Skin epidermis (tissue), 12 donors: ENCODE data around the gene SLC6A18.
"Not testable (repeated sequence)": the region's sequence is repeated elsewhere in the genome, so short reads cannot be mapped to it uniquely, and the experiment has no call there.

Experiments
- H3K27ac ChIP-seq, 21 experiments: fragments of 200-600 bp; sonication (generic) in 11 of 21; one replicate each; pipeline ENCODE4 v1.5.0; 2020; ENCODE audit warnings: mild to moderate bottlenecking in 3 of 21, inconsistent platforms in 2 of 21, moderate library complexity in 2 of 21
- H3K4me3 ChIP-seq, 7 experiments: fragments of 200-600 bp; sonication (generic) in 2 of 7; one replicate each; pipeline ENCODE4 v1.5.0; 2020; ENCODE audit warnings: inconsistent platforms in 2 of 7, mild to moderate bottlenecking in 2 of 7, moderate library complexity in 1 of 7

The SLC6A18 gene

DNA sequence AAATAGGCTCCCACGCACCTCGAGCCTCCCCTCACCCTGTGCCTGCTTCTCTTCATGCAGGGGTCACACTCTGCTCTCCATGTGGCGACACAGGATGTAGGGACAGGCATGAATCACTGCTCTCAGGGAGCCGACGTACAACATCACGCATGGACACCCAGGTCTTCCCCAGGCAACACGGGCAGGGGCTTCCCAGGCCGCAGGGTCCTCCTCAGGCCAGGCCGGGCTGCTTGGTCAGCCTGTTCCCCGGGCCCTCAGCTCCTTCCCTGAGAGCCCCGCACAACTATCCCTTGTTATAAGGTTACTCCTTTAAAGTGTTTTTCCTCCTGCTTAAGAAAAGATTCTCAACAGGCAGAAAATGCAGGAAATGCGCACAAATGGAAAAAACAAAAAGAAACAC lies 1.1 kb downstream of the SLC6A18 start:
- Histone ChIP-seq H3K4me3 (no peak overlapping the region), H3K27ac (no peak overlapping the region)

DNA sequence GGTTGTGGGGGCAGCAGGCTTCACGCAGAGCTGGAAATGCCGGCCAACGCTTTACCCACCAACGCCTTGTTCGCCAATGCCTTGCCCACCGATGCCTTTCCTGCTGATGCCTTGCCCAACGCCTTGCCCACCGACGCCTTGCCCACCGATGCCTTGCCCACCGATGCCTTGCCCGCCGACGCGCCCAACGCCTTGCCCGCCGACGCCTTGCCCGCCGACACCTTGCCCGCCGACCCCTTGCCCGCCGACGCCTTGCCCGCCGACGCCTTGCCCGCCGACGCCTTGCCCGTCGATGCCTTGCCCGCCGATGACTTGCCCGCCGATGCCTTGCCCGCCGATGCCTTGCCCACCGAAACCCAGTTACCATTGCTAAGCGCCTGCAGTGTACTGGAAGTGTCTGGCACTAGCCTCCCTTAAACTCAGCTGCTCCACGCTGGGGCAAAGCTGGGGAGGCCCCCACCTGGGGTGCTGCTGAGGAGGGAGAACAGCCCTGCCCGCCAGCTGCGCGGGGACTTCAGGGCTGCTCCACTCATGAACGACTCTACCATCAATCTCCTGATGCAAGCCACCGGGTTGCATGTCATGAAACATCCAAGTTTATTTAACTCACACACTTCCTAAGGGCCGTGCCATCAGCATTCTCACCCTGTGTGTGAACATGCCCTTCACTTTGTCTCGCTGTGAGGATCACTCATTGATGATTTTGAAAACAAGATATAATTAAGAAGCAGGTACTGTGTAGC lies 1.8 kb downstream of the SLC6A18 start:
- Histone ChIP-seq H3K4me3 (no peak overlapping the region), H3K27ac (no peak overlapping the region)

DNA sequence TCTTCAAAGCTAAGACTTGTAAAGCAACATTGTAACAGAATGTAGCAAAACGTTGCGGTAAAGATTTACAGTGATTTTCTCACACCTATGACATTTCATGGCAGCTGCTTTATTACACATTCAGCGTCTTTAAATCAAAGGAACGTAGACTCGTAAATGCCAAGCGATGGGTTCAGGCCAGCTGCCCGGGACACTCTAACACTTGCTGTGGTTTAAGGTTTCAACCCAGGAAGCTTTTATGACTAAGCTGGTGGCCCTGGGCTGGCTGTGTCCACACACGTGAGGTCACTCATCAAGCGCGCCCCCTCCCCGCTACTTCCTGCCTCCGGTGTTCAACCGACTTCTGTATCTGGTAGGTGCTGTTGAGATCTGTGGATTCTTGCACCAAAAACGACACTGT lies 2.5 kb downstream of the SLC6A18 start:
- H3K4me3 ChIP-seq = no peak overlapping the region
- H3K27ac ChIP-seq = no peak overlapping the region

DNA sequence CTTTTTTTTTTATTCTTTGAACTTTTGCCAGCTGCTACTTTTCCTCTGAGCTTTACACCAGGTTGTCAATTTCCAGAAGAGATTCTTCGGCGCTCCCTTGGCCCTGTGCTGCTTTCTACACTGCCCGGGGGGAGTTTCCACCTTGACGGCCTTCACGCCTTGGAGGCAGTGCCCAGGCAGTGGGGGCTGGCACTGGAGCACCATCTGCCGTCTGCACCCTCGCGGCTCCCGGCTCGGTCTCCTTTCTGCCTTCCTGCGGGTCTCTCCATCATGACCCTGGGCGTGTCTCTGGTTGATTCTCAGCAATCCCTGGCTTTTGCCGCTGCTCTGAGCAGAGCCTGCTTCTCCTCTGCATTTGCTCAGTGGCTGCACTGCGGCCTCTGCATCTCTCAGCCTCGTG lies 2.9 kb downstream of the SLC6A18 start:
- H3K27ac ChIP-seq = no peak overlapping the region
- H3K4me3 ChIP-seq = no peak overlapping the region

DNA sequence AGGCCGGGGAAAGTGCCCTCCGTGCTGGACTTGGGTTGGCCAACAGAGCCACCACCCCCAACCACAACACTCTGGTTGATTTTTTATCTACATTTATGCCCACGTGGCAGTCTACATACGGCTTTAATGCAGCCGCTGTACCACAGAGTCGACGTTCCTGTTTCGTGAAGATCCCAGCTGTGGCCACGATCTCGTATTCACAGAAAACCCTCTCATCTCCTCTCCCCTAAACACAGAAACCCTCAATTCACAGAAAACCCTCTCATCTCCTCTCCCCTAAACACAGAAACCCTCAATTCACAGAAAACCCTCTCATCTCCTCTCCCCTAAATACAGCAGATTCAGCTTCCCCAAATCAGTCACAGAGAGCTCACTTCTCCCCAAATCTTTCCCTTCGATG lies 3.8 kb downstream of the SLC6A18 start:
- not testable (repeated sequence) for H3K4me3 ChIP-seq, H3K27ac ChIP-seq

DNA sequence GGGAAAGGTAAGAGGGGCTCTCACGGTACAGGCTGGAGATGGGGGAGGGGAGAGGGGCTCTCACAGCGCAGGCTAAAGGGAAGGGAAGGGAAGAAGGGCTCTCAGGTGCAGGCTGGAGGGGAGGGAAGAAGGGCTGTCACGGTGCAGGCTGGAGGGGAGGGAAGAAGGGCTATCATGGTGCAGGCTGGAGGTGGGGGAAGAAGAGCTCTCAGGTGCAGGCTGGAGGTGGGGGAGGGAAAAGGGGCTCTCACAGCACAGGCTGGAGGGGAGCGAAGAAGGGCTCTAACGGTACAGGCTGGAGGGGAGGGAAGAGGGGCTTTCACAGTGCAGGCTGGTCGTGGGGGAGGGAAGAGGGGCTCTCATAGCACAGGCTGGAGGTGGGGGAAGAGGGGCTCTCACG lies 4.6 kb downstream of the SLC6A18 start:
- H3K27ac ChIP-seq = no peak overlapping the region
- no peak overlapping the region for H3K4me3 ChIP-seq

DNA sequence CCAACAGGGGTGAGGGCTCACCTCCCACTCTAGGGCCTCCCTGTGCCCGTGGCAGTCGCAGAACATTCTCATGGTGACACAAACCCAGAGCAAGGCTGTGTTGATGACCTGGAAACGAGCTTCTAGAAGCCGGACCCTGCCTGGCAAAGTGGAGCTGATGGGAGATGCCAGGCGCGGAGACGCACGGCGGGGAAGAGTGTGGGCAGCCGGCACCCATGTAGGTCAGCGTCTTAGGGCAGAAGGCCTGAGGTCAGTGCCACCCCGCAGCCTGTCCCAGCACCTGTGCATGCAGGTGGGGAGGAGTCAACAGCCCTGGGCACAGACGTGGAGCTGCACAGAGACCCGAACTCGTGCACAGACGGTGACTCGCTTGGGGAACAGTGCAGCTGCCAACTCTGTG lies 5.4 kb downstream of the SLC6A18 start:
- Histone ChIP-seq H3K4me3 (no peak overlapping the region), H3K27ac (no peak overlapping the region)

DNA sequence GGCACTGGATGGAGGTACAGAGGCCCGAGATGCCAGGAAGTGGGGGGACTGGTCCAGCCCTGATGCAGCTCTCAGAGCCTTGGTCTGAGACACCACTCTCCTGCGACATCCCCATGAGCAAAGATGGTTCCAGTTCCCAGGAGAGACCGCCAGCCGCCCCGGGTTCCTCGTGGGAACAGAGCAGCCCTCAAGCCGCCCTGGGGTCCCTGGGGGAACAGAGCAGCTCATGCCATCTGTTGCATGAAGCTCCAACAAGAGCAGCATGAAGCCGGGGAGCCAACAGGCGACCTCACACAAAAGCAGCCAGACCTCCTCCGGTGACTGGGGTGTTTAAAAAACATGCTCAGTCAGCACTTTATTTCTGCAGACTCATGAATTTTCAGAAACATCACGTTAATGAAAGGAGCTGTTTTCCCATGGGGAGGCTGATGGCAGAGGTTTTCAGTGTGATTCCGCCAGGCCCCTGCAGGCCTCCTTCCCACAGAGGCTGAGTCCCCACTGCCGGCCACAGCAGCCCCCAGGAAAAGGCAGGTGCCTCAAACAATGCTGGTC lies 6.2 kb downstream of the SLC6A18 start:
- Histone ChIP-seq H3K4me3 (no peak overlapping the region), H3K27ac (no peak overlapping the region)

DNA sequence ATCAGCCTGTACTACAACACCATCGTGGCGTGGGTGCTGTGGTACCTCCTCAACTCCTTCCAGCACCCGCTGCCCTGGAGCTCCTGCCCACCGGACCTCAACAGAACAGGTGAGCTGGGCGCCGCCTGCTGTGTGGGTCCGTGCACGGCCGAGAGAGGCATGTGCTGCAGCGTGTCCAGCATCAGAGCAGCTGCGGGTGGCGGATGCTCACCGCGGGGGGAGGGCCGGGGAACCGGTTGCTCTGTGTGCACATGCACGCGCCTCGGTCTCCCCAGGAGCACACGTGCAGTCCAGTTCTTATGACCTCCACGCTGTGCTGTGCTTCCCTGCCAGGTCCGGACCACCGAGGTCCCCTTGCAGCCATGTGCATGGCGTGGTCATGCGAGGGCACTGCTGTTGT lies 7.6 kb downstream of the SLC6A18 start:
- H3K4me3 ChIP-seq = no peak overlapping the region
- no peak overlapping the region for H3K27ac ChIP-seq

DNA sequence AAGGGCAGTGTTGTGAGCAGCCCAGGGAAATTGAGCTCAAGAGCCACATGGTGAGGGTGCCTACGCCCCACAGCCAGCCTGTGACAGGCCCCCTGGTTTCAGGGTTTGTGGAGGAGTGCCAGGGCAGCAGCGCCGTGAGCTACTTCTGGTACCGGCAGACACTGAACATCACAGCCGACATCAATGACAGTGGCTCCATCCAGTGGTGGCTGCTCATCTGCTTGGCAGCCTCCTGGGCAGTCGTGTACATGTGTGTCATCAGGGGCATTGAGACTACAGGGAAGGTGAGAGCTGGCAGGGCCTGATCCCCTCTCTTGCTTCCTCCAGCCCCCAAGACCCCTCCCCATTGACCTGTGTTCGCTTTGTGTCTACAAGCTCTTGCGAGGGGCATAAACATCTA lies 10.2 kb downstream of the SLC6A18 start:
- Histone ChIP-seq H3K27ac (no peak overlapping the region), H3K4me3 (no peak overlapping the region)

DNA sequence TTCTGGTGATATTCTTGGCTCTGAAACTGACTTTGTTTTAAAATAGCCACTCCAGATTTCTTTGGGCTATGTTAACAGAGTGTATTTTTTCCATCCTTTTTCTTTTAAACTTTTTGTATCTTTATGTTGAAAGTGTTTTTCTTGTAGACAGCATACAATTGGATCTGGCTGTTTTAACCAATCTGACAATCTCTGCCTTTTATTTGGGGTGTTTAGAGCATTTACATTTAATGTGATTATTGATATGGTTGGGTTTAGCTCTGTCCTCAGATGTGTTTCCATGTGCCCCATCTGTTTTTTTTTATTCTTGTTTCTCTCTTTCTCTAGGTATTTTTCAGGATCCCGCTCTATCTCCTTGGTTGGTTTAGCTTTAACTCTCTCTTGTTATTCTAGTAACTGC lies 10.7 kb downstream of the SLC6A18 start:
- Histone ChIP-seq H3K4me3 (no peak overlapping the region), H3K27ac (no peak overlapping the region)

DNA sequence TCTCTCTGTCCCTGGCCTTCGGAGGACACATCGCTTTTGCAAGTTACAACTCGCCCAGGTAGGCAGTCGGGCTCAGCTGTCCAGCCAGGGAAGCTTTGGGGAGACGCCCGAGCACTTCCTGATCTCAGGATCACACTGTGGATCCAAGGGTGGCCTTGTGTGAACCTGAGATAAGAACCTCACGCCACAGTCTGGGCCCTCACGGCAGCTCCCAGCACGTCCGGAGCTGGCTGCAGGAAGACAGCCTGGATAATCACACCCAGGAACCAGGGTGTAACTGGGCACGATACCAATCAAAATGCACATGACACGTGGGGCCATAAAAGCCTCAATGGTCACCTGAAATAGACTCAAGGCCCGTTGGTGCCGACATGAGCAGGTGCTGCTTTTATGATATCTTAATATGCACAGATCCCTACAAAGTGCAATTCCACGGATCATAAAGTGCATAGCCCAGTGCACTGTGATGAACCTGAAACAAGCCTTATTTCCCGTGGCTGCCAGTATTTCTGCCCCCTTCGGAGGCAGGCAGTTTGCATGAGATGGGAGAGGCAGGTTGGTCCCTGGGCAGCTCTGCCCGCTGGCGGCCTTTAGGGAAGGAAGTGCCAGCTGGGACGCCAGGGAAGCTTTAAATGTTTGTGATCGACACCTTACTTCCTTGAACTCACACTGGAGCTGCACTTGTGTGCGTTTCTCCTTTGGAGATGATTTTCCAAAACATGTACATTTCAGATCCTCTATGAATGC lies 14.5 kb downstream of the SLC6A18 start:
- no peak overlapping the region for H3K27ac ChIP-seq
- H3K4me3 ChIP-seq = no peak overlapping the region

DNA sequence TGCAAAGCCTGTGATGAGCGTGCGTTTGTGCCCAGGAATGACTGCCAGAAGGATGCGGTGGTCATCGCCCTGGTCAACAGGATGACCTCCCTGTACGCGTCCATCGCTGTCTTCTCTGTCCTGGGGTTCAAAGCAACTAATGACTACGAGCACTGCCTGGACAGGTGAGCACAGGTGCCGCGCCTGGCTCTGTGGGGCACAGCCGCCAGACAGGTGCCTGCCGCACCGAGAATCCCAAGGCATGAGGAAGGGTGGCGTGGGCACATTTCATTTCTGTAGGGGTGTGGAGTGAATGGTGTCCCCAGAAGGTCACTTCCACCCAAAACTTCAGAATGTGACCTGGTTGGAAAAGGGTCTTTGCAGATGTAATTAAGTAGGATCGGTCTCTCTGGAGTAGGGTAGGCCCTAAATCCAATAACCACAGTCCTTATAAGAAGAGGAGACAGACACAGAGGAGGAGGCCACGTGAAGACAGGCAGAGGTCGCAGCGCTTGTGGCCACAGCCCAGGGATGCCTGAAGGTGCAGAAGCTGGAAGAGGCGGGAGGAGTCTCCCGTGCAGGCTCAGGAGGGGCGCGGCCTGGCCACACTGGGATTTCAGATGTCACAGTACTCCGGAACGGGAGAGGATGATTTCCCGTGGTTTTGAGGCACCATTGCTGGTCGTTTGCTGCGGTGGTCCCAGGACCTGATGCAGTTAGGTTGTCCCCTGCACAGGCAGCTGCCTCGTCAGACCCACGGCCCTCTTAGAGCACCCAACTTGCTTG lies 15.5 kb downstream of the SLC6A18 start:
- H3K4me3 ChIP-seq = no peak overlapping the region
- H3K27ac ChIP-seq = no peak overlapping the region

DNA sequence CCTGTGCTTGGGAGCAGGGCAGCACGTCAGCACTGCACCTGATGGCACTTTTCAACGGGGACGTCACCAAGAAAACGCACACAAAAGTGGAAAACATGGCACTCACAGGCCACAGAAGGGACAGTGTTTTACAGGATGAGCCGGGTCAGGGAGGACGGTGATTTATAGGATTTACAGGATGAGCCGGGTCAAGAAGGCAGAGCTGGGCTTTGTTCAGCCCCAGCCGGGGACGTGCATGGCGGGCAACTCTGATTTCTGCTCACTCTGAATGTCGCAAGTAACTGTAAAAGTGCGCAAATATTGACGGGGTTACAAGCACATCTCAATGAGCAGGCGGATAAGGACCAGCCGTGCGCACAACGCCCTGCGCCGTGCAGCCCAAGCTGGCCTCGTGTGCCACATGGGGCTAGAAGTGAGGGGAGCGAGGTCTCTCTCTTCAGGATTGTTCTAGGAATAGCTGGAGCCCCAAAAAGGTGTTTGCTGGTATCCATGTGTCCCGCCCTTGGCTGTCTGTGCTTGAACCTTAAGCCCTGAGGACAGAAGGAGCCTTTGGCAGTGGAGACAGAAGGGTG lies 16.4 kb downstream of the SLC6A18 start:
- H3K27ac ChIP-seq = no peak overlapping the region
- H3K4me3 ChIP-seq = no peak overlapping the region

DNA sequence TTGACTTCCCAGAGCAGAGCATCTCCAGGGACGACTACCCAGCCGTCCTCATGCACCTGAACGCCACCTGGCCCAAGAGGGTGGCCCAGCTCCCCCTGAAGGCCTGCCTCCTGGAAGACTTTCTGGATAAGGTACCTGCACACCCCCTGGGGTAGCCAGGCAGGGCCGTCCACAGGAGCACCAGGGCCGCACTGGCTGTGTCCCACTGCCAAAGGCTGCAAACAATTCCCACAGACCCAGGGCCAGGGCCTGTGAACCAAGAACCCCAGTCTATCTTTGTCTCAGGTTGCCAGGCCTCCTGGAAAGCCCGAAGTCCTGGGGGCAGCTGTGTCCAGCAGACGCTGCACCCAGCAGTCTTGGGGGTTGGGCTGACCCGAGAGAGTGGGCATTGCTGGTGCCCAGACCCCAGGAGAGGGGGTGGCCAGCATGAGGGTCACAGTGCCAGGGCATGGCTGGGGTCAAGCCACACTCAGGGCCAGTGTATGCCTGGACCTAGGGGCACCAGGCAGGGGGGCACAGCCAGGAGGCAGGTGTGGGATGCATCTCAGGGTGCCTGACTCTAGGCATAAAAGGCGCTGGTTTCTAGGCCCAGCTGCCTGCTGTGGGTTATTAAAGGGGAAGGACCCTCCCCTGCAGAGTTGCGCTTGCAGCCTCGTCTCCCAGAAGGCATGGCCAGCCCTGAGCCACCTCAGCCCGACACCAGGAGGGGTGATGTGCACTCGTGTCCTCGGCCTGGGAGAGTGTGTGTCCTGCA lies 17.7 kb downstream of the SLC6A18 start:
- no peak overlapping the region for H3K4me3 ChIP-seq
- H3K27ac ChIP-seq = no peak overlapping the region

DNA sequence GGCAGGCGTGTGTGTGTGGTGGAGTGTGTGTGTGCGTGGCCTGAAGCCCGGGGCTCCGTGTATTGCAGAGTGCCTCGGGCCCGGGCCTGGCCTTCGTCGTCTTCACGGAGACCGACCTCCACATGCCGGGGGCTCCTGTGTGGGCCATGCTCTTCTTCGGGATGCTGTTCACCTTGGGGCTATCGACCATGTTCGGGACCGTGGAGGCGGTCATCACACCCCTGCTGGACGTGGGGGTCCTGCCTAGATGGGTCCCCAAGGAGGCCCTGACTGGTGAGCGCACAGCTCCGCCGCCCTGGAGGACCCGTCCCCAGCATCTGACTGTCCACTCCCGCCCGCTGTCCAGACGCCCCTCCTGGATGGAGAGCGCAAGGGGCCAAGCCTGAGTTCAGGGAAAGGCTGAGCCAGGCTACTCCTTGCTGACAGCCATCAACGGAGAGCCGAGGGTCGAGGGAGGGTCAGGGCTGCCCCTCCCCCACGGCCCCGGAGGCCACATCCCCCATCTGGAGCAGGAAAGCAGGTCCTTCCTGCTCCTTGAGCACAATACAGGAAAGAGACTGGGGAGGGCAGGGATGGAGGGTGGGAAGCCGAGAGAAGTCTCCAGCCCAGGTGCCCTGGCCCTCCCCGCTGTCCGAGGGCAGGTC lies 18.4 kb downstream of the SLC6A18 start:
- Histone ChIP-seq H3K27ac (no peak overlapping the region), H3K4me3 (no peak overlapping the region)

DNA sequence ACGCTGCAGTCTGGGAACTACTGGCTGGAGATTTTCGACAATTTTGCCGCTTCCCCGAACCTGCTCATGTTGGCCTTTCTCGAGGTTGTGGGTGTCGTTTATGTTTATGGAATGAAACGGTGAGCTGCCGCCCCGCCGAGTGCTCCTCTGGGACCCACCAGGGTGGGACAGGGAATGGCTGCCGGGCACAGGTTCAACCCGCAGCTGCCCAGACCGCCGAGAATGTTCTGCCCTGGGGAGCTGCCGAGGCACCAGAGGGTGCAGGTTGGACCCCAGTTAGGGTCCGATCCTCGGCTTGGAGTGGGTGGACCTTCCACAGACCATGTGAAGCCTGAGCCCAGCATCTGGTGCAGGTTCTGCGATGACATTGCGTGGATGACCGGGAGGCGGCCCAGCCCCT lies 19.1 kb downstream of the SLC6A18 start:
- H3K27ac ChIP-seq = no peak overlapping the region
- no peak overlapping the region for H3K4me3 ChIP-seq

DNA sequence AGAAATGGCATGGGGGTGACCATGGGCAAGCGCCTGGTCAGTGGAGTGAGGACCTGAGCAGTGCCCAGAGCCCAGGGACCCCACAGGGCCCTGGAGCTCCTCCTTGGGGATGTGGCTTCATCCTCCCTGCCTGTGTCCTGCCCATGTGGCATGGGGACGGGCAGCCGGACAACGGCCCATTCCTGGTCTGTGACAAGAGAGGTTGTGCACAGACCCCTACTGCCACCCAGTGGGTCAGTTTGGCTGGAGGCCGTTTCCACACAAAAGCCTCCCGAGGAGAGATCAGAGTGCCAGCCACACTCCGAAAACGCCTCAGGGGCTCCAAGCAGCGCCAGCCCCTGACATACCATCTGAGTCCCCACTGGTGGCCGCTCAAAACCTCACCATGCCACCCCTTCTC lies 19.8 kb downstream of the SLC6A18 start:
- Histone ChIP-seq H3K4me3 (no peak overlapping the region), H3K27ac (no peak overlapping the region)

DNA sequence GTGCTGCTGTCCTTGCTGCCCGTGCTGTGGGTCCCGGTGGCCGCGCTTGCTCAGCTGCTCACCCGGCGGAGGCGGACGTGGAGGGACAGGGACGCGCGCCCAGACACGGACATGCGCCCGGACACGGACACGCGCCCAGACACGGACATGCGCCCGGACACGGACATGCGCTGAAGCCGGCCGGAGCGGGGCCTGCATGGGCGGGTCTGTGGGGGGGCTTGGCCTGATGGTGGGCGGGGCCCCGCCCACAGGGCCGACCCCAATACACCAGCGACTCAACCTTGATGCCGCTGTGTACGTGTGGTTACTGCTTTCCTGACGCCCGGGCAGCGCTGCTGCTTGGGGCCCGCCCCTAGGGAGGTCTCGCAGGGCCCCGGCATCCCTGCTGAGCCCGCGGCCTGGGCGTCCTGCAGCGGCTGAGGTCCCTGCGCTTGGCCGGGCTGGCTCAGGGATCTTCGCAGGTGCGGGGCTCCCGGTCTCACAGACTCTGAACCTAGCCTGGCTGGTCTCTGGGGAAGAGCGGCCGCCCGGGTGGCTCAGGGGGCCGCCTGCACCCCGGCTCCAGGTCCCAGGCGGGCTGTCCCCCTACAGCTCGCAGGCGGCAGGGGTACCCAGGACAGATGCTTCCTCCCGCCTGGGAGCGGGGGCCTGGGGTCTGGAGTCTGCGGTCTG lies 20.9 kb downstream of the SLC6A18 start:
- H3K27ac ChIP-seq = no peak overlapping the region
- H3K4me3 ChIP-seq = no peak overlapping the region
